ENCODE data around the gene CD3G.
A peak's percentile ranks its signal among the peaks of the same experiment; 100 is the strongest.

CD3G gene

DNA sequence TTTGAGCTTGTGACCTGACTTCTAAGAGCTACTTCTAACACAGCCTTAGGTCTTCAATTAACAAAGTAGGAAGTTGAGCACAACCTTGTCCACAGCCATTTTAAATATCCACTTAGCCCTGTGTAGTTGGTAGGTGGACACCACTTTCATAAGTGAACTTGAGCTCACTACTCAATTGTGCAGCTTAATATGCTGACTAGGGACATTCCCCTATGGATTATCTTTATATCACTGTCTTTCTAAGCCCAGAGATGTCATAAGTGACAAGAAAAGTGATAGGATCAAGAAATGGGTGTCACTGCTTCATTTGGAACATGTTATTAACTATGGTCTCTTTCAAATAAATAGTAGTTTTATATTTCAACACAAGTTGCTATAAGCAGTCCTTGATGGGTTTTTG lies 53.3 kb downstream of the CD3G start:
- TF ChIP-seq POLR2AphosphoS5 (IDR thresholded peaks at IDR 0.05; ENCODE audit: low read depth, low read length) (no peak), TAF1 (IDR thresholded peaks at IDR 0.05; ENCODE audit: borderline replicate concordance, insufficient read depth, low read length) (no peak), SIN3A (IDR thresholded peaks at IDR 0.05; ENCODE audit: borderline replicate concordance, insufficient read depth, low read length) (no peak), FOXP2 (optimal IDR thresholded peaks at IDR 0.05; ENCODE audit: borderline replicate concordance, extremely low read depth, extremely low read length, insufficient read depth) (no peak)
- TF ChIP-seq, protein P1, sequence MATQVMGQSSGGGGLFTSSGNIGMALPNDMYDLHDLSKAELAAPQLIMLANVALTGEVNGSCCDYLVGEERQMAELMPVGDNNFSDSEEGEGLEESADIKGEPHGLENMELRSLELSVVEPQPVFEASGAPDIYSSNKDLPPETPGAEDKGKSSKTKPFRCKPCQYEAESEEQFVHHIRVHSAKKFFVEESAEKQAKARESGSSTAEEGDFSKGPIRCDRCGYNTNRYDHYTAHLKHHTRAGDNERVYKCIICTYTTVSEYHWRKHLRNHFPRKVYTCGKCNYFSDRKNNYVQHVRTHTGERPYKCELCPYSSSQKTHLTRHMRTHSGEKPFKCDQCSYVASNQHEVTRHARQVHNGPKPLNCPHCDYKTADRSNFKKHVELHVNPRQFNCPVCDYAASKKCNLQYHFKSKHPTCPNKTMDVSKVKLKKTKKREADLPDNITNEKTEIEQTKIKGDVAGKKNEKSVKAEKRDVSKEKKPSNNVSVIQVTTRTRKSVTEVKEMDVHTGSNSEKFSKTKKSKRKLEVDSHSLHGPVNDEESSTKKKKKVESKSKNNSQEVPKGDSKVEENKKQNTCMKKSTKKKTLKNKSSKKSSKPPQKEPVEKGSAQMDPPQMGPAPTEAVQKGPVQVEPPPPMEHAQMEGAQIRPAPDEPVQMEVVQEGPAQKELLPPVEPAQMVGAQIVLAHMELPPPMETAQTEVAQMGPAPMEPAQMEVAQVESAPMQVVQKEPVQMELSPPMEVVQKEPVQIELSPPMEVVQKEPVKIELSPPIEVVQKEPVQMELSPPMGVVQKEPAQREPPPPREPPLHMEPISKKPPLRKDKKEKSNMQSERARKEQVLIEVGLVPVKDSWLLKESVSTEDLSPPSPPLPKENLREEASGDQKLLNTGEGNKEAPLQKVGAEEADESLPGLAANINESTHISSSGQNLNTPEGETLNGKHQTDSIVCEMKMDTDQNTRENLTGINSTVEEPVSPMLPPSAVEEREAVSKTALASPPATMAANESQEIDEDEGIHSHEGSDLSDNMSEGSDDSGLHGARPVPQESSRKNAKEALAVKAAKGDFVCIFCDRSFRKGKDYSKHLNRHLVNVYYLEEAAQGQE (IDR thresholded peaks at IDR 0.05; ENCODE audit: insufficient read depth in 1 of 2, low read depth in 2 of 2, low read length in 2 of 2) = no peak

- TF ChIP-seq SIN3A (IDR thresholded peaks at IDR 0.05; ENCODE audit: borderline replicate concordance, insufficient read depth, low read length) = no peak
- TF ChIP-seq FOXP2 (optimal IDR thresholded peaks at IDR 0.05; ENCODE audit: borderline replicate concordance, extremely low read depth, extremely low read length, insufficient read depth) = no peak
- no peak for TF ChIP-seq POLR2AphosphoS5 (IDR thresholded peaks at IDR 0.05; ENCODE audit: low read depth, low read length)
- TF ChIP-seq, protein P1 (IDR thresholded peaks at IDR 0.05; ENCODE audit: insufficient read depth in 1 of 2, low read depth in 2 of 2, low read length in 2 of 2) = no peak
- no peak for TF ChIP-seq TAF1 (IDR thresholded peaks at IDR 0.05; ENCODE audit: borderline replicate concordance, insufficient read depth, low read length)
These were observed 54.8 kb downstream of the CD3G start for GRCh38 chr11:118398791-118399559.

- TF ChIP-seq TAF1 (IDR thresholded peaks at IDR 0.05; ENCODE audit: borderline replicate concordance, insufficient read depth, low read length) (no peak), SIN3A (IDR thresholded peaks at IDR 0.05; ENCODE audit: borderline replicate concordance, insufficient read depth, low read length) (0 out of 2 replicates have a peak, but pooled peaks have one; percentile 63), FOXP2 (optimal IDR thresholded peaks at IDR 0.05; ENCODE audit: borderline replicate concordance, extremely low read depth, extremely low read length, insufficient read depth) (no peak), POLR2AphosphoS5 (IDR thresholded peaks at IDR 0.05; ENCODE audit: low read depth, low read length) (peak; percentile 88)
- TF ChIP-seq, protein P1 (IDR thresholded peaks at IDR 0.05; ENCODE audit: insufficient read depth in 1 of 2, low read depth in 2 of 2, low read length in 2 of 2) = no peak; a peak in 1 of 4 replicates
These were observed 57.2 kb downstream of the CD3G start, which contains the start of gene ATP5MG for GRCh38 chr11:118401151-118401879. ATP5MG (plus strand) TSS chr11:118401606; CDS start chr11:118401666, 60 bp downstream.

DNA sequence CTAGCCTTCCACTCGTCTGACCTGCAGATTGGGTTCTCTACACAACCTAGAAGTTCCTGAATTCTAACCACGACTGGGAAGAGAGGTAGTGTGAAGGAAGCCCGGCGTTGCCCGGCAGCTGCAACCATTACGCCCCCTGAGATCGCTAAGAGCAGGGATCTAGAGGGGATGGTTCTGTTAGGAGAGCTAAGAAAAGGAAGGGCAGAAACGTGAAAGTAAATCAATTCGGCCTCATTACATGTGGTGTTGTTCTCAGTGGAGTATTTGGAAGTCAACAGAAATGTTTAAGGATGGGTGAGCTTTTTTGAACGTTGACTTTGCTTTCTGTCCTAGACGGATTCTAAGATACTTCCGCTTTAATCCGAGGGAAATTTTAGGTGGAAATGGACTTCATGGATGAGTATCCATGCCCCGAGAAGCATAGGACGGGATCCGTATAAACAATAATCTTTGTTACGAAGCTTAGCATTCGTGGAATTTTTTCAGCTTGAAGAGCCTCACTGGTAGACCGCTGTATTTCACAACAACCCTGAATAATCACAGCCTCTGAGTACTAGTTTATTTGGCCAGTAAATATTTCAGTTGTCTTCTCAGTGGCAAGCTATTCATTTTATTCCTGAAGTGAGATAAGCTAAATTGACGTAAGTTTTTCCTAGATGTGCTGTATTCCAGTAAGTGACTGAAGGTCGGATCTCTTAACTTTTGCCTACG lies 57.9 kb downstream of the CD3G start:
- TF ChIP-seq, protein P1 (IDR thresholded peaks at IDR 0.05; ENCODE audit: insufficient read depth in 1 of 2, low read depth in 2 of 2, low read length in 2 of 2) = no peak
- TF ChIP-seq FOXP2 (optimal IDR thresholded peaks at IDR 0.05; ENCODE audit: borderline replicate concordance, extremely low read depth, extremely low read length, insufficient read depth) (no peak), SIN3A (IDR thresholded peaks at IDR 0.05; ENCODE audit: borderline replicate concordance, insufficient read depth, low read length) (no peak), TAF1 (IDR thresholded peaks at IDR 0.05; ENCODE audit: borderline replicate concordance, insufficient read depth, low read length) (no peak), POLR2AphosphoS5 (IDR thresholded peaks at IDR 0.05; ENCODE audit: low read depth, low read length) (no peak)
